ENCODE results near the gene SYNE1.

GRCh38 chr6:152474354-152474753, 162.8 kb downstream of the SYNE1 start:
- TF ChIP-seq, protein P1, sequence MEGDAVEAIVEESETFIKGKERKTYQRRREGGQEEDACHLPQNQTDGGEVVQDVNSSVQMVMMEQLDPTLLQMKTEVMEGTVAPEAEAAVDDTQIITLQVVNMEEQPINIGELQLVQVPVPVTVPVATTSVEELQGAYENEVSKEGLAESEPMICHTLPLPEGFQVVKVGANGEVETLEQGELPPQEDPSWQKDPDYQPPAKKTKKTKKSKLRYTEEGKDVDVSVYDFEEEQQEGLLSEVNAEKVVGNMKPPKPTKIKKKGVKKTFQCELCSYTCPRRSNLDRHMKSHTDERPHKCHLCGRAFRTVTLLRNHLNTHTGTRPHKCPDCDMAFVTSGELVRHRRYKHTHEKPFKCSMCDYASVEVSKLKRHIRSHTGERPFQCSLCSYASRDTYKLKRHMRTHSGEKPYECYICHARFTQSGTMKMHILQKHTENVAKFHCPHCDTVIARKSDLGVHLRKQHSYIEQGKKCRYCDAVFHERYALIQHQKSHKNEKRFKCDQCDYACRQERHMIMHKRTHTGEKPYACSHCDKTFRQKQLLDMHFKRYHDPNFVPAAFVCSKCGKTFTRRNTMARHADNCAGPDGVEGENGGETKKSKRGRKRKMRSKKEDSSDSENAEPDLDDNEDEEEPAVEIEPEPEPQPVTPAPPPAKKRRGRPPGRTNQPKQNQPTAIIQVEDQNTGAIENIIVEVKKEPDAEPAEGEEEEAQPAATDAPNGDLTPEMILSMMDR (IDR thresholded peaks at IDR 0.05): no peak
- no peak for TF ChIP-seq POLR2A (IDR thresholded peaks at IDR 0.05)
- no peak for TF ChIP-seq EP300 (IDR thresholded peaks at IDR 0.05)
